ENCODE measurements around the gene PBX2.

DNA sequence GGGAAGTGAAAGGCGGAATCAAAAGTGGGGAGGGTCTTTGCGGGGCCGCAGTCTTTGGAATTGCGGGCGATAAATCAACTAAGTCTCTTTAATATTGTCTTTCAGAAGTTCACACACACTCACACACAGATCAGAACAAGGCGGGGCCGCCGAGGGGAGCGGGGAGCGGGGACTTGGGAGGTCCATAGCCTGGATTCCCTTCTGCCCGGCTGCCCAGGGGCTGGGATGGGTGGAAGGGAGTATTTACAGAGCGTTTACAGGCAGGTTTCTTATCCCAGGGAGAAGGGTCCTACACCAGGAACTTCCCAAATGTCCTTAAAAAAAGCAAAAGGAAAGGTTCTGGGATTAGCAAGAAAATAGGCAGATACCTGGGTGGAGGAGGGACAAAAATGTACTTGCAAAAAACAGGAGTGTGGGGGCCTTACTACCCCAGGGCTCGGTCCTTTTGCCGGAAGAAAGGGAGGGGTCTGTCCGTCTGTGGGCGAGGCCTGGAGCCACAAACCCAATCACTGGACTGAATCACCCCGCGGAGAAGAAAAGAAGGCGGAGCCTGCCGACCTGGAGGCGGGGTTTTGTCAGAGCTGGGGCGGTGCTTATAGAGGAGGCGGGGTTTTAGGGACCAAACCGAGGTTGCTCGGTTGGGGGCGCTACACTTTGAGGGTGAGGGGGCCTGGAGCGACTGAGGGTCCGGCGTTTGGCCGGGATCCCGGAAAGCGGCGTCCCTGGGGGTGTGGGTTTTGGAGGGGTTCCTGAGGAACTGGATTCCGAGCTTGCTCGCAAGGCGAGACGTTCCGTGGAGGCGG is 41.5 kb downstream of the PBX2 start:
- no peak for TF ChIP-seq POLR2A (IDR thresholded peaks at IDR 0.05)
- TF ChIP-seq CTCF (IDR thresholded peaks at IDR 0.05), result no peak
- no peak for TF ChIP-seq EP300 (IDR thresholded peaks at IDR 0.05)

All from tibial nerve (tissue), 4 donors.